K562 (cell line): ENCODE results near the gene PAQR6. TPM values are rescaled to one million over a fixed set of nuclear protein-coding genes. Genes with fewer than 3 reads are reported as not detected.

Source experiments
- DNMT1 ChIP-seq: fragments of 450-650 bp; IDR thresholded peaks from 2 replicates; pipeline ENCODE4 v1.6.1; 2016; ENCODE audit warnings: antibody characterized with exemption, mild to moderate bottlenecking
- HCFC1 ChIP-seq: IDR thresholded peaks from 2 replicates; pipeline ENCODE4 v1.6.1; 2012; ENCODE audit warnings: low read depth, low read length, improper control_type of control experiment
- MED1 ChIP-seq: sonication (generic); formaldehyde crosslinking; IDR thresholded peaks from 2 replicates; pipeline ENCODE4 v1.8.1; 2023; ENCODE audit warnings: missing genetic modification reagents, borderline replicate concordance
- polyA plus RNA-seq, 8 experiments: library from polyadenylated mRNA; depleted of rRNA in 4 of 8; stranded (reverse) in 5 of 8; unstranded in 3 of 8; fragments of >200 nt; fragmentation: Nextera tagmentation in 2 of 8; fragmentation: Illumina TruSeq in 1 of 8; extraction: Ambion mirVana in 2 of 8; extraction: Trizol in 1 of 8; gene quantifications; 2 replicates each; pipeline versions ENCODE4 v1.2.1 to v1.2.3, GENCODE V29; 2011 to 2014; ENCODE audit warnings: inconsistent platforms in 1 of 8, missing spikeins in 1 of 8
- total RNA-seq, 7 experiments: library from RNA; depleted of rRNA in 6 of 7; stranded (reverse); fragments of >200 nt in 6 of 7; fragmentation: Illumina TruSeq in 2 of 7; extraction: Trizol in 2 of 7; gene quantifications; 2 replicates each; pipeline versions ENCODE4 v1.2.1 to v1.2.3, GENCODE V29; 2011 to 2021; ENCODE audit warnings: low replicate concordance in 1 of 7
- TF ChIP-seq, protein P1 (sequence below): IDR thresholded peaks from 2 replicates; pipeline ENCODE4 v1.6.1; 2012; ENCODE audit warnings: low read depth, low read length, improper control_type of control experiment, borderline replicate concordance
- TF ChIP-seq, protein P2 (sequence below): fragments of 250-450 bp; sonication (Bioruptor Pico); IDR thresholded peaks from 2 replicates; pipeline ENCODE4 v1.8.0; 2022; ENCODE audit warnings: inconsistent platforms
- TF ChIP-seq, protein P3 (sequence below): fragments of 150-350 bp; IDR thresholded peaks from 2 replicates; pipeline ENCODE4 v1.6.1; 2014; ENCODE audit warnings: low read depth, mild to moderate bottlenecking, low read length, borderline replicate concordance
- TF ChIP-seq, protein P4 (sequence below): fragments of 450-650 bp; IDR thresholded peaks from 2 replicates; pipeline ENCODE4 v1.6.1; 2016; ENCODE audit warnings: mild to moderate bottlenecking, moderate library complexity

PAQR6 gene
- total and polyA plus RNA-seq, 9 of the 15 experiments (the other 6 are each of a cell fraction or from before 2014, with no cell fraction given) = 0.07 to 1.8 (median 0.62) TPM

DNA sequence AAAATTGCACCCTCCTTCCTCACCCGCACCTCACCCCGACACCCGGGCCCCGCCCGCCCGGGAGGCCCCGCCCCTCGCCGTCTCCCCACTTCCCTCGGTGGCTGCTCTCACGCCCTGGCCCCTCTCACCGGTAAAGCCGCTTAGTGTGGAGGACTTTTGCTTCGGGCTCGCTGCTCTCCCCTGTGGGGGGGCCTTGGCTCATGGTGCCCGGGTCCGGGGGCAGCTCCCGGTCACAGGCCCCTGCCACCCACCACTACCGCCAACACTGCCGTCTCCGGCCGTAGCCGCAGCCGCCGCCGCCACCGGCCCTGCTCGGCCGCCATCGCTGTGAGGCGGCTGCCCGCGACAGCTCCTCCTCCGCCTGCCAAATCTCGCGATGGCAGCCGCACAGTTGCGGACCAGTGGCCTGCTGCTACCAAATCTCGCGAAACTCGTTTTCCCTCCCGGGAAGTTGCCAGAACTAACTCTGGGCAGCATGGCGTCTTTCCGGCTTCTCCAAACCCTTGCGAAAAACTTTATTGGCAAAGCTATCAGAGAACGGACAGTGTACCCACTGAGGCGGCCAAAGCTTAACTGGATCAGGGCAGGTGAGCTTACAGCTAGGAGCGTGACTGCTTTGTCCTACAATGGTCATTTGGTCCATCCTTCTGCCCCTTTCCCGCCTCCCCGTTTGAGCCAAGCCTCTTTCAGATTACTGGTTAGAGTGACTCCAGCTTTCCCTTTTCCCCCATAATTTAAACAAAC, 34.8 kb upstream of the PAQR6 start, which contains the start of gene SMG5 (continued):
- TF ChIP-seq, protein P1, sequence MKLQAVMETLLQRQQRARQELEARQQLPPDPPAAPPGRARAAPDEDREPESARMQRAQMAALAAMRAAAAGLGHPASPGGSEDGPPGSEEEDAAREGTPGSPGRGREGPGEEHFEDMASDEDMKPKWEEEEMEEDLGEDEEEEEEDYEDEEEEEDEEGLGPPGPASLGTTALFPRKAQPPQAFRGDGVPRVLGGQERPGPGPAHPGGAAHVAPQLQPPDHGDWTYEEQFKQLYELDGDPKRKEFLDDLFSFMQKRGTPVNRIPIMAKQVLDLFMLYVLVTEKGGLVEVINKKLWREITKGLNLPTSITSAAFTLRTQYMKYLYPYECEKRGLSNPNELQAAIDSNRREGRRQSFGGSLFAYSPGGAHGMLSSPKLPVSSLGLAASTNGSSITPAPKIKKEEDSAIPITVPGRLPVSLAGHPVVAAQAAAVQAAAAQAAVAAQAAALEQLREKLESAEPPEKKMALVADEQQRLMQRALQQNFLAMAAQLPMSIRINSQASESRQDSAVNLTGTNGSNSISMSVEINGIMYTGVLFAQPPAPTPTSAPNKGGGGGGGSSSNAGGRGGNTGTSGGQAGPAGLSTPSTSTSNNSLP = no peak
- TF ChIP-seq MED1 (CRISPR knock-in tag) = no peak
- TF ChIP-seq, protein P2, sequence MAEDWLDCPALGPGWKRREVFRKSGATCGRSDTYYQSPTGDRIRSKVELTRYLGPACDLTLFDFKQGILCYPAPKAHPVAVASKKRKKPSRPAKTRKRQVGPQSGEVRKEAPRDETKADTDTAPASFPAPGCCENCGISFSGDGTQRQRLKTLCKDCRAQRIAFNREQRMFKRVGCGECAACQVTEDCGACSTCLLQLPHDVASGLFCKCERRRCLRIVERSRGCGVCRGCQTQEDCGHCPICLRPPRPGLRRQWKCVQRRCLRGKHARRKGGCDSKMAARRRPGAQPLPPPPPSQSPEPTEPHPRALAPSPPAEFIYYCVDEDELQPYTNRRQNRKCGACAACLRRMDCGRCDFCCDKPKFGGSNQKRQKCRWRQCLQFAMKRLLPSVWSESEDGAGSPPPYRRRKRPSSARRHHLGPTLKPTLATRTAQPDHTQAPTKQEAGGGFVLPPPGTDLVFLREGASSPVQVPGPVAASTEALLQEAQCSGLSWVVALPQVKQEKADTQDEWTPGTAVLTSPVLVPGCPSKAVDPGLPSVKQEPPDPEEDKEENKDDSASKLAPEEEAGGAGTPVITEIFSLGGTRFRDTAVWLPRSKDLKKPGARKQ (CRISPR knock-in tag) = no peak
- TF ChIP-seq, protein P3, sequence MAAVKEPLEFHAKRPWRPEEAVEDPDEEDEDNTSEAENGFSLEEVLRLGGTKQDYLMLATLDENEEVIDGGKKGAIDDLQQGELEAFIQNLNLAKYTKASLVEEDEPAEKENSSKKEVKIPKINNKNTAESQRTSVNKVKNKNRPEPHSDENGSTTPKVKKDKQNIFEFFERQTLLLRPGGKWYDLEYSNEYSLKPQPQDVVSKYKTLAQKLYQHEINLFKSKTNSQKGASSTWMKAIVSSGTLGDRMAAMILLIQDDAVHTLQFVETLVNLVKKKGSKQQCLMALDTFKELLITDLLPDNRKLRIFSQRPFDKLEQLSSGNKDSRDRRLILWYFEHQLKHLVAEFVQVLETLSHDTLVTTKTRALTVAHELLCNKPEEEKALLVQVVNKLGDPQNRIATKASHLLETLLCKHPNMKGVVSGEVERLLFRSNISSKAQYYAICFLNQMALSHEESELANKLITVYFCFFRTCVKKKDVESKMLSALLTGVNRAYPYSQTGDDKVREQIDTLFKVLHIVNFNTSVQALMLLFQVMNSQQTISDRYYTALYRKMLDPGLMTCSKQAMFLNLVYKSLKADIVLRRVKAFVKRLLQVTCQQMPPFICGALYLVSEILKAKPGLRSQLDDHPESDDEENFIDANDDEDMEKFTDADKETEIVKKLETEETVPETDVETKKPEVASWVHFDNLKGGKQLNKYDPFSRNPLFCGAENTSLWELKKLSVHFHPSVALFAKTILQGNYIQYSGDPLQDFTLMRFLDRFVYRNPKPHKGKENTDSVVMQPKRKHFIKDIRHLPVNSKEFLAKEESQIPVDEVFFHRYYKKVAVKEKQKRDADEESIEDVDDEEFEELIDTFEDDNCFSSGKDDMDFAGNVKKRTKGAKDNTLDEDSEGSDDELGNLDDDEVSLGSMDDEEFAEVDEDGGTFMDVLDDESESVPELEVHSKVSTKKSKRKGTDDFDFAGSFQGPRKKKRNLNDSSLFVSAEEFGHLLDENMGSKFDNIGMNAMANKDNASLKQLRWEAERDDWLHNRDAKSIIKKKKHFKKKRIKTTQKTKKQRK = no peak
- TF ChIP-seq, protein P4, sequence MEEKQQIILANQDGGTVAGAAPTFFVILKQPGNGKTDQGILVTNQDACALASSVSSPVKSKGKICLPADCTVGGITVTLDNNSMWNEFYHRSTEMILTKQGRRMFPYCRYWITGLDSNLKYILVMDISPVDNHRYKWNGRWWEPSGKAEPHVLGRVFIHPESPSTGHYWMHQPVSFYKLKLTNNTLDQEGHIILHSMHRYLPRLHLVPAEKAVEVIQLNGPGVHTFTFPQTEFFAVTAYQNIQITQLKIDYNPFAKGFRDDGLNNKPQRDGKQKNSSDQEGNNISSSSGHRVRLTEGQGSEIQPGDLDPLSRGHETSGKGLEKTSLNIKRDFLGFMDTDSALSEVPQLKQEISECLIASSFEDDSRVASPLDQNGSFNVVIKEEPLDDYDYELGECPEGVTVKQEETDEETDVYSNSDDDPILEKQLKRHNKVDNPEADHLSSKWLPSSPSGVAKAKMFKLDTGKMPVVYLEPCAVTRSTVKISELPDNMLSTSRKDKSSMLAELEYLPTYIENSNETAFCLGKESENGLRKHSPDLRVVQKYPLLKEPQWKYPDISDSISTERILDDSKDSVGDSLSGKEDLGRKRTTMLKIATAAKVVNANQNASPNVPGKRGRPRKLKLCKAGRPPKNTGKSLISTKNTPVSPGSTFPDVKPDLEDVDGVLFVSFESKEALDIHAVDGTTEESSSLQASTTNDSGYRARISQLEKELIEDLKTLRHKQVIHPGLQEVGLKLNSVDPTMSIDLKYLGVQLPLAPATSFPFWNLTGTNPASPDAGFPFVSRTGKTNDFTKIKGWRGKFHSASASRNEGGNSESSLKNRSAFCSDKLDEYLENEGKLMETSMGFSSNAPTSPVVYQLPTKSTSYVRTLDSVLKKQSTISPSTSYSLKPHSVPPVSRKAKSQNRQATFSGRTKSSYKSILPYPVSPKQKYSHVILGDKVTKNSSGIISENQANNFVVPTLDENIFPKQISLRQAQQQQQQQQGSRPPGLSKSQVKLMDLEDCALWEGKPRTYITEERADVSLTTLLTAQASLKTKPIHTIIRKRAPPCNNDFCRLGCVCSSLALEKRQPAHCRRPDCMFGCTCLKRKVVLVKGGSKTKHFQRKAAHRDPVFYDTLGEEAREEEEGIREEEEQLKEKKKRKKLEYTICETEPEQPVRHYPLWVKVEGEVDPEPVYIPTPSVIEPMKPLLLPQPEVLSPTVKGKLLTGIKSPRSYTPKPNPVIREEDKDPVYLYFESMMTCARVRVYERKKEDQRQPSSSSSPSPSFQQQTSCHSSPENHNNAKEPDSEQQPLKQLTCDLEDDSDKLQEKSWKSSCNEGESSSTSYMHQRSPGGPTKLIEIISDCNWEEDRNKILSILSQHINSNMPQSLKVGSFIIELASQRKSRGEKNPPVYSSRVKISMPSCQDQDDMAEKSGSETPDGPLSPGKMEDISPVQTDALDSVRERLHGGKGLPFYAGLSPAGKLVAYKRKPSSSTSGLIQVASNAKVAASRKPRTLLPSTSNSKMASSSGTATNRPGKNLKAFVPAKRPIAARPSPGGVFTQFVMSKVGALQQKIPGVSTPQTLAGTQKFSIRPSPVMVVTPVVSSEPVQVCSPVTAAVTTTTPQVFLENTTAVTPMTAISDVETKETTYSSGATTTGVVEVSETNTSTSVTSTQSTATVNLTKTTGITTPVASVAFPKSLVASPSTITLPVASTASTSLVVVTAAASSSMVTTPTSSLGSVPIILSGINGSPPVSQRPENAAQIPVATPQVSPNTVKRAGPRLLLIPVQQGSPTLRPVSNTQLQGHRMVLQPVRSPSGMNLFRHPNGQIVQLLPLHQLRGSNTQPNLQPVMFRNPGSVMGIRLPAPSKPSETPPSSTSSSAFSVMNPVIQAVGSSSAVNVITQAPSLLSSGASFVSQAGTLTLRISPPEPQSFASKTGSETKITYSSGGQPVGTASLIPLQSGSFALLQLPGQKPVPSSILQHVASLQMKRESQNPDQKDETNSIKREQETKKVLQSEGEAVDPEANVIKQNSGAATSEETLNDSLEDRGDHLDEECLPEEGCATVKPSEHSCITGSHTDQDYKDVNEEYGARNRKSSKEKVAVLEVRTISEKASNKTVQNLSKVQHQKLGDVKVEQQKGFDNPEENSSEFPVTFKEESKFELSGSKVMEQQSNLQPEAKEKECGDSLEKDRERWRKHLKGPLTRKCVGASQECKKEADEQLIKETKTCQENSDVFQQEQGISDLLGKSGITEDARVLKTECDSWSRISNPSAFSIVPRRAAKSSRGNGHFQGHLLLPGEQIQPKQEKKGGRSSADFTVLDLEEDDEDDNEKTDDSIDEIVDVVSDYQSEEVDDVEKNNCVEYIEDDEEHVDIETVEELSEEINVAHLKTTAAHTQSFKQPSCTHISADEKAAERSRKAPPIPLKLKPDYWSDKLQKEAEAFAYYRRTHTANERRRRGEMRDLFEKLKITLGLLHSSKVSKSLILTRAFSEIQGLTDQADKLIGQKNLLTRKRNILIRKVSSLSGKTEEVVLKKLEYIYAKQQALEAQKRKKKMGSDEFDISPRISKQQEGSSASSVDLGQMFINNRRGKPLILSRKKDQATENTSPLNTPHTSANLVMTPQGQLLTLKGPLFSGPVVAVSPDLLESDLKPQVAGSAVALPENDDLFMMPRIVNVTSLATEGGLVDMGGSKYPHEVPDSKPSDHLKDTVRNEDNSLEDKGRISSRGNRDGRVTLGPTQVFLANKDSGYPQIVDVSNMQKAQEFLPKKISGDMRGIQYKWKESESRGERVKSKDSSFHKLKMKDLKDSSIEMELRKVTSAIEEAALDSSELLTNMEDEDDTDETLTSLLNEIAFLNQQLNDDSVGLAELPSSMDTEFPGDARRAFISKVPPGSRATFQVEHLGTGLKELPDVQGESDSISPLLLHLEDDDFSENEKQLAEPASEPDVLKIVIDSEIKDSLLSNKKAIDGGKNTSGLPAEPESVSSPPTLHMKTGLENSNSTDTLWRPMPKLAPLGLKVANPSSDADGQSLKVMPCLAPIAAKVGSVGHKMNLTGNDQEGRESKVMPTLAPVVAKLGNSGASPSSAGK = no peak
- peak; percentile 97 for TF ChIP-seq HCFC1
- no peak for TF ChIP-seq DNMT1
